GM20000 (cell line): Measurements from ENCODE around the gene LTA4H.

ENCODE experiments used
- DNase-seq: peaks from one replicate; pipeline ENCODE4 v3.0.0; 2012; ENCODE audit warnings: low spot score
- CTCF ChIP-seq: IDR thresholded peaks from 2 replicates; pipeline ENCODE4 v1.5.1; 2012; ENCODE audit warnings: mild to moderate bottlenecking, control low read depth; ENCODE audit errors: extremely low read depth, missing control alignments

Gene LTA4H

GRCh38 chr12:95953000-95953399 lies 82.4 kb downstream of the LTA4H start:
- no peak for DNase-seq
- TF ChIP-seq CTCF = no peak

GRCh38 chr12:95951515-95951914 lies 83.9 kb downstream of the LTA4H start:
- no peak for DNase-seq

More at GRCh38 chr12:95951515-95951914, 83.9 kb downstream of the LTA4H start:
- TF ChIP-seq CTCF = no peak
